Loucy (cell line): ENCODE data around the gene TRIM2.

Source experiments
- CTCF ChIP-seq: fragments of 200-600 bp; sonication (generic); conservative IDR thresholded peaks from 2 replicates; pipeline ENCODE4 v1.5.1; 2014; ENCODE audit warnings: mild to moderate bottlenecking, antibody characterized with exemption, low read length
- EZH2phosphoT487 ChIP-seq: fragments of 200-600 bp; IDR thresholded peaks from 2 replicates; pipeline ENCODE4 v1.6.1; 2018; ENCODE audit warnings: antibody characterized with exemption, mild to moderate bottlenecking, moderate library complexity, borderline replicate concordance

GRCh38 chr4:153206534-153206933 lies 2.3 kb downstream of the TRIM2 start:
- no peak for TF ChIP-seq CTCF
- no peak for TF ChIP-seq EZH2phosphoT487
